Activated T-cell treated with anti-CD3 and anti-CD28 coated beads, Interleukin-2, amount 50 U/mL, for 24 hours (primary cell): Measurements from ENCODE around the gene EPHB3.
"Not testable (repeated sequence)": the region's sequence is repeated elsewhere in the genome, so short reads cannot be mapped to it uniquely, and the experiment has no call there.

ENCODE experiments used
- DNase-seq: peaks from one replicate; pipeline ENCODE4 v3.0.0-alpha.2; 2020
- H3K27ac Mint-ChIP-seq: 2 replicates; pipeline ENCODE4 v1.8.0; 2020; ENCODE audit warnings: mild to moderate bottlenecking, mixed read lengths
- H3K27me3 Mint-ChIP-seq: 2 replicates; pipeline ENCODE4 v1.8.0; 2020; ENCODE audit warnings: mixed read lengths
- H3K36me3 Mint-ChIP-seq: 2 replicates; pipeline ENCODE4 v1.8.0; 2020; ENCODE audit warnings: low read depth, mixed read lengths
- H3K4me1 Mint-ChIP-seq: 2 replicates; pipeline ENCODE4 v1.8.0; 2020; ENCODE audit warnings: low read depth, mixed read lengths
- H3K4me3 Mint-ChIP-seq: 2 replicates; pipeline ENCODE4 v1.8.0; 2020; ENCODE audit warnings: mild to moderate bottlenecking, moderate library complexity, mixed read lengths
- H3K9me3 Mint-ChIP-seq: 2 replicates; pipeline ENCODE4 v1.8.0; 2020; ENCODE audit warnings: mixed read lengths

The EPHB3 gene

GRCh38 chr3:184619787-184620430 is 58.3 kb downstream of the EPHB3 start:
- no peak overlapping the region for H3K27ac Mint-ChIP-seq
- no peak for DNase-seq
- H3K4me3 Mint-ChIP-seq: no peak overlapping the region
- H3K27me3 Mint-ChIP-seq: peaks cover 3% of the 10 kb centered on the region
- H3K9me3 Mint-ChIP-seq: no peaks in the 10 kb centered on the region
- no peaks in the 10 kb centered on the region for H3K36me3 Mint-ChIP-seq
- peaks cover 21% of the 10 kb centered on the region for H3K4me1 Mint-ChIP-seq

DNA sequence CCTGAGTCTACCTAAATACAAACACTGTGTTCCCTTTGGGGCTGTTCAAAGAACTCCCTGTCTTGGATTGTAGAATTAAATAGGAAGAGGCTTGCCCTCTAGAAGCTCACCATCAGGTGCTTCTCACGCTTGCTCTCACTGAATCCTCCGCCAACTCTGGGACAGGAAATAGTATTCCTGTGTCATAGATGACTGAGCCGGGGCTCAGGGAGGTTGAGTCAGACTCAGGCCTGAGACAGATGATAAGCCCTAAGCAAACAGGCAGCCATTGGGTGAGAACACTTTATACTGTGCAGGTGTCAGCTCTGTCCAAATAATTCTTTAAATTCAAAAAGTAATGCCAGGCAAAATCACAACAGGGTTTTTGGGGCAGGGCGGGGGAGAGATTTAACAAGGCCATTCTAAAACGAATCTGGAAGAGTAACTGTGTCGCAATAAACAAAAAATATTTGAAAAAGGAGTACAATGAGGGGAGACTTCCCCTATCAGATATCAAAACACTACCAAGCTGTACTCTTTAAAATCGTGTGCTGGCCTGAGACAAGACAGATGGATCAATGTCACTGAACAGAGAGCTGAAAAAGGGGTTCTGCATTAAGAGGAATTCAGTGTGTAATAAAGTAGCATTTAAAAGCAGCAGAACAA is 59.0 kb downstream of the EPHB3 start:
- H3K4me3 Mint-ChIP-seq: no peak overlapping the region
- DNase-seq: no peak
- no peaks in the 10 kb centered on the region for H3K9me3 Mint-ChIP-seq
- H3K4me1 Mint-ChIP-seq: peaks cover 21% of the 10 kb centered on the region
- H3K27me3 Mint-ChIP-seq: no peaks in the 10 kb centered on the region
- H3K27ac Mint-ChIP-seq: no peak overlapping the region
- no peaks in the 10 kb centered on the region for H3K36me3 Mint-ChIP-seq

- not testable (repeated sequence) for H3K36me3 Mint-ChIP-seq, H3K27me3 Mint-ChIP-seq, H3K27ac Mint-ChIP-seq, H3K4me3 Mint-ChIP-seq, H3K9me3 Mint-ChIP-seq, DNase-seq
- peaks cover 21% of the 10 kb centered on the region for H3K4me1 Mint-ChIP-seq
Observed at GRCh38 chr3:184622156-184622555, 60.6 kb downstream of the EPHB3 start.

- Mint-ChIP-seq H3K27ac (no peak overlapping the region), H3K4me1 (no peaks in the 10 kb centered on the region), H3K27me3 (no peaks in the 10 kb centered on the region), H3K4me3 (no peak overlapping the region), H3K9me3 (no peaks in the 10 kb centered on the region), H3K36me3 (no peaks in the 10 kb centered on the region)
- no peak for DNase-seq
Observed at GRCh38 chr3:184626923-184627322, 65.3 kb downstream of the EPHB3 start.

- Mint-ChIP-seq H3K9me3 (no peaks in the 10 kb centered on the region), H3K4me1 (no peaks in the 10 kb centered on the region), H3K36me3 (no peaks in the 10 kb centered on the region), H3K4me3 (no peak overlapping the region), H3K27ac (no peak overlapping the region), H3K27me3 (no peaks in the 10 kb centered on the region)
- no peak for DNase-seq
Observed at GRCh38 chr3:184629555-184630160, 68.1 kb downstream of the EPHB3 start.

GRCh38 chr3:184630861-184631471 is 69.4 kb downstream of the EPHB3 start:
- H3K4me3 Mint-ChIP-seq: no peak overlapping the region
- H3K27me3 Mint-ChIP-seq: no peaks in the 10 kb centered on the region
- DNase-seq: no peak
- no peak overlapping the region for H3K27ac Mint-ChIP-seq
- no peaks in the 10 kb centered on the region for H3K36me3 Mint-ChIP-seq
- no peaks in the 10 kb centered on the region for H3K9me3 Mint-ChIP-seq
- H3K4me1 Mint-ChIP-seq: peaks cover 3% of the 10 kb centered on the region

DNA sequence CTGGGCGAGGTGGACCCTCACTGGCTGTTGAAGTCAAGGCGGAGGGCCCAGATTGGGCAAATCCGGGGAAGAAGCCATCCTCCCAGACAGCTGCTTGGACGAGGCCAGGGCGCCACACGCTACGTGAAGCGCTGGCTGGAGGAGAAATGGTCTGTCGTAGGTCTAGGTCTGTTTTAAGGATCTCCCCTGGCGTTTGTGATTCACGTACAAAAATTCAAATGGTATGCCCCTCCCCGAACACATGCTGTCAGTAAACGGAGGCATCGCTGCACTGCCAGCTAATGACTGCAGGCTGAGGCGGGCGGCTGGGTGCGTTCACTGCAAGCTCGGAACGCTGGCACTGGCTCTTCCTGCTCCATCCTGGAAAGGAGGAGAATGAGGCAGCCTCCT is 69.9 kb downstream of the EPHB3 start:
- Mint-ChIP-seq H3K4me1 (peaks cover 3% of the 10 kb centered on the region), H3K4me3 (no peak overlapping the region), H3K27me3 (no peaks in the 10 kb centered on the region), H3K36me3 (no peaks in the 10 kb centered on the region), H3K27ac (no peak overlapping the region), H3K9me3 (no peaks in the 10 kb centered on the region)
- DNase-seq: no peak
